Measurements from ENCODE around the gene SFMBT2.

GRCh38 chr10:7388602-7389001 is 22.2 kb downstream of the SFMBT2 start:
- TF ChIP-seq CTCF (IDR thresholded peaks at IDR 0.05) = no peak
- TF ChIP-seq POLR2A (IDR thresholded peaks at IDR 0.05) = no peak
